ENCODE data around the gene TNFAIP8L1.

DNA sequence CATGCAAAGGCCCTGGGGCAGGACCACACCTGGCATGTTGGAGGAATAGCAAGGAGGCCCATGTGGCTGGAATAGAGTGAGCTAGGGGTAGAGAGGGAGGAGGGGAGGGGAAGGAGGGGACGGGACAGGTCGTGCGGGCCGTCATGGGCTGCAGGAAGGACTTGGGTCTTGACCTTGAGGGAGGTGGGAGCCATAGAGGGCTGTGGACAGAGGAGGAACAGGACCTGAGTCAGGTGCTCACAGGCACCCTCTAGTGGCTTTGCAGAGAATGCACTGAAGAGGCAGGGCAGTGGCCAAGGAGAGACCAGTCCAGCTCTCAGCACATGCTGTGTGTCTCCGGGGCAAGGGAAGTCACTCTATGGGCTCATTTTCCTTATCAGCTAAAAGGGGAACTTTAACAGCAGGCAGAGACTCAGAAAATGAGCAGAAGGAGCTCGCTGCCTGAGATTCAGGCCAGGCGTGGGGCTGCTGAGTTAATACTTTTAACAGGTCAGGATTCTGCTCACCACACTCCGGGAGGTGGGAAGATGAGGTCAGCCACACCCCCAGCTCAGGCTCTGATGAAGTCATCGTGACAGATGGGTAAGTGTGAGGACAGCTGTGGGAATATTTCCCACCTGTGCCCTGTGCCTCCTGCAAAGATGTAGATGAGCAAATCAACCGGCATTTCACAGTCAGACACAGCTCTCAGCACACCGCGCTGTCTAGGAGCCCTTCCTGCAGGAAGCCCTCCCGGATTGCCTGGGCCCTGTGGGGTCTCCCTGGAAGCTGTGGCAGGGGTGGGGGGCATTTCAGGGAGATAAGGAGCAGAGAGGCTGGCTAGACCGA lies 6.0 kb upstream of the TNFAIP8L1 start:
- TF ChIP-seq EZH2 (IDR thresholded peaks at IDR 0.05; ENCODE audit: borderline replicate concordance) = no peak
- TF ChIP-seq, protein P1, sequence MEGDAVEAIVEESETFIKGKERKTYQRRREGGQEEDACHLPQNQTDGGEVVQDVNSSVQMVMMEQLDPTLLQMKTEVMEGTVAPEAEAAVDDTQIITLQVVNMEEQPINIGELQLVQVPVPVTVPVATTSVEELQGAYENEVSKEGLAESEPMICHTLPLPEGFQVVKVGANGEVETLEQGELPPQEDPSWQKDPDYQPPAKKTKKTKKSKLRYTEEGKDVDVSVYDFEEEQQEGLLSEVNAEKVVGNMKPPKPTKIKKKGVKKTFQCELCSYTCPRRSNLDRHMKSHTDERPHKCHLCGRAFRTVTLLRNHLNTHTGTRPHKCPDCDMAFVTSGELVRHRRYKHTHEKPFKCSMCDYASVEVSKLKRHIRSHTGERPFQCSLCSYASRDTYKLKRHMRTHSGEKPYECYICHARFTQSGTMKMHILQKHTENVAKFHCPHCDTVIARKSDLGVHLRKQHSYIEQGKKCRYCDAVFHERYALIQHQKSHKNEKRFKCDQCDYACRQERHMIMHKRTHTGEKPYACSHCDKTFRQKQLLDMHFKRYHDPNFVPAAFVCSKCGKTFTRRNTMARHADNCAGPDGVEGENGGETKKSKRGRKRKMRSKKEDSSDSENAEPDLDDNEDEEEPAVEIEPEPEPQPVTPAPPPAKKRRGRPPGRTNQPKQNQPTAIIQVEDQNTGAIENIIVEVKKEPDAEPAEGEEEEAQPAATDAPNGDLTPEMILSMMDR (IDR thresholded peaks at IDR 0.05; ENCODE audit: poor library complexity) = peak; percentile 55

Measured in hepatocyte (in vitro differentiated cells).